HepG2 (cell line): ENCODE results near the gene OR2AK2. TPM values are rescaled to one million over a fixed set of nuclear protein-coding genes. Genes with fewer than 3 reads are reported as not detected.

Experiments used
- ATAC-seq: fragments of 200-7000 bp; cut with Tn5 transposase; 3 replicates; pipeline ENCODE4 v1.9.1; 2020; ENCODE audit warnings: mild to moderate bottlenecking, moderate library complexity
- BruUV-seq: library from RNA; stranded (reverse); fragments of 400-500 nt; replicated peaks from 2 replicates; lab custom pipeline; 2021; lab: Mats Ljungman, UMichigan
- CTCF ChIA-PET: fragments of 300-600 bp; formaldehyde crosslinking; extraction: SDS; loops from one replicate; lab custom pipeline; 2021; ENCODE audit warnings: low total read pairs, inconsistent platforms, low intra/inter-chr PET ratio; lab: Yijun Ruan, JAX
- POLR2A ChIA-PET: fragments of 350-600 bp; sonication (Branson Sonifier 250); formaldehyde crosslinking; loops from one replicate; lab custom pipeline; 2020; ENCODE audit warnings: antibody characterized with exemption, inconsistent platforms; lab: Yijun Ruan, JAX
- DNase-seq: peaks from one replicate; pipeline ENCODE4 v3.0.0-alpha.2; 2015; ENCODE audit warnings: low spot score
- FAIRE-seq: peaks from 3 replicates; lab custom pipeline; 2011; peaks lifted over from hg19 to GRCh38; lab: Jason Lieb, UNC
- H2AFZ ChIP-seq: one replicate; pipeline ENCODE4 v1.6.1; 2011; ENCODE audit warnings: low read length, inconsistent platforms
- H3K27ac ChIP-seq: fragments of 300-600 bp; 3 replicates; pipeline ENCODE4 v1.8.0; 2011; ENCODE audit warnings: mixed run types, mild to moderate bottlenecking, mixed read lengths, low read length, inconsistent platforms; ENCODE audit not compliant: insufficient read depth; ENCODE audit errors: extremely low read length
- H3K27me3 ChIP-seq, 2 experiments: fragments of 200-600 bp in 1 of 2; 2 replicates in 1 of 2; 3 replicates in 1 of 2; pipeline versions ENCODE4 v1.6.0 to v1.8.0; 2011; ENCODE audit warnings: low read length in 2 of 2, mild to moderate bottlenecking in 2 of 2, moderate library complexity in 2 of 2, inconsistent platforms in 1 of 2; ENCODE audit not compliant: insufficient read depth in 2 of 2, control insufficient read depth in 1 of 2
- H3K36me3 ChIP-seq, 2 experiments: fragments of 200-600 bp in 1 of 2; replicated peaks in 1 of 2; 2 replicates in 1 of 2; 3 replicates in 1 of 2; pipeline versions ENCODE4 v1.5.1 to v1.8.0; 2011; ENCODE audit warnings: low read length in 2 of 2, inconsistent platforms in 1 of 2; ENCODE audit not compliant: insufficient read depth in 2 of 2, control insufficient read depth in 1 of 2
- H3K4me1 ChIP-seq: 2 replicates; pipeline ENCODE4 v1.5.1; 2012; ENCODE audit warnings: low read length, inconsistent platforms; ENCODE audit not compliant: insufficient read depth
- H3K4me2 ChIP-seq: 2 replicates; pipeline ENCODE4 v1.6.0; 2011; ENCODE audit warnings: low read depth, low read length, inconsistent platforms
- H3K4me3 ChIP-seq, 3 experiments: fragments of 200-600 bp in 1 of 3; sonication (generic), shearing (Covaris generic) in 1 of 3; replicated peaks in 1 of 3; 2 replicates each; pipeline ENCODE4 v1.5.1; 2011 to 2016; ENCODE audit warnings: low read length in 3 of 3, inconsistent platforms in 2 of 3, low read depth in 2 of 3, mild to moderate bottlenecking in 2 of 3, control low read depth in 1 of 3, mixed read lengths in 1 of 3; ENCODE audit not compliant: insufficient read depth in 1 of 3
- H3K79me2 ChIP-seq: one replicate; pipeline ENCODE4 v1.6.1; 2011; ENCODE audit warnings: low read length, inconsistent platforms; ENCODE audit not compliant: insufficient read depth
- H3K9ac ChIP-seq: 2 replicates; pipeline ENCODE4 v1.6.0; 2011; ENCODE audit warnings: mild to moderate bottlenecking, low read depth, low read length, inconsistent platforms; ENCODE audit not compliant: insufficient read depth
- H3K9me3 ChIP-seq: 2 replicates; pipeline ENCODE4 v1.5.1; 2012; ENCODE audit warnings: mild to moderate bottlenecking, low read length
- H4K20me1 ChIP-seq: 2 replicates; pipeline ENCODE4 v1.6.0; 2011; ENCODE audit warnings: inconsistent platforms, mild to moderate bottlenecking, low read length, moderate library complexity; ENCODE audit not compliant: insufficient read depth
- MAFG ChIP-seq: sonication (generic); formaldehyde crosslinking; IDR thresholded peaks from 2 replicates; pipeline ENCODE4 v1.5.1; 2020; ENCODE audit warnings: mild to moderate bottlenecking, missing genetic modification reagents
- MAFK ChIP-seq, 2 experiments: IDR thresholded peaks in 1 of 2; conservative IDR thresholded peaks in 1 of 2; 2 replicates each; pipeline ENCODE4 v1.6.1; 2011; ENCODE audit warnings: improper control_type of control experiment in 2 of 2, low read length in 2 of 2
- MTA1 ChIP-seq: sonication (generic); formaldehyde crosslinking; IDR thresholded peaks from 2 replicates; pipeline ENCODE4 v1.4.0; 2020; ENCODE audit warnings: missing genetic modification reagents, mild to moderate bottlenecking, borderline replicate concordance
- POGZ ChIP-seq: sonication (generic); formaldehyde crosslinking; IDR thresholded peaks from 2 replicates; pipeline ENCODE4 v1.4.0; 2020; ENCODE audit warnings: mild to moderate bottlenecking, missing genetic modification reagents
- SIN3A ChIP-seq: IDR thresholded peaks from 2 replicates; pipeline ENCODE4 v1.6.1; 2011; ENCODE audit warnings: low read depth, mild to moderate bottlenecking, control low read depth, low read length, borderline replicate concordance
- WIZ ChIP-seq: sonication (generic); formaldehyde crosslinking; IDR thresholded peaks from 2 replicates; pipeline ENCODE4 v1.5.1; 2020; ENCODE audit warnings: mild to moderate bottlenecking, missing genetic modification reagents
- ZFP36L1 ChIP-seq: sonication (generic); formaldehyde crosslinking; IDR thresholded peaks from 2 replicates; pipeline ENCODE4 v1.8.0; 2022; ENCODE audit warnings: mild to moderate bottlenecking, missing genetic modification reagents, moderate library complexity
- ZHX2 ChIP-seq, 2 experiments: sonication (generic) in 1 of 2; formaldehyde crosslinking in 1 of 2; IDR thresholded peaks; 2 replicates each; pipeline versions ENCODE4 v1.6.1 to v1.9.0; 2014 to 2022; ENCODE audit warnings: antibody characterized with exemption in 1 of 2, borderline replicate concordance in 1 of 2, inconsistent platforms in 1 of 2, low read depth in 1 of 2, missing genetic modification reagents in 1 of 2
- ZNF224 ChIP-seq: sonication (generic); formaldehyde crosslinking; IDR thresholded peaks from 2 replicates; pipeline ENCODE4 v1.5.0; 2020; ENCODE audit warnings: mild to moderate bottlenecking, missing genetic modification reagents
- ZNF337 ChIP-seq: sonication (generic); formaldehyde crosslinking; IDR thresholded peaks from 2 replicates; pipeline ENCODE4 v1.5.1; 2020; ENCODE audit warnings: missing genetic modification reagents, low read depth, mild to moderate bottlenecking, borderline replicate concordance
- ZNF572 ChIP-seq: sonication (generic); formaldehyde crosslinking; IDR thresholded peaks from 2 replicates; pipeline ENCODE4 v1.5.1; 2020; ENCODE audit warnings: mild to moderate bottlenecking, missing genetic modification reagents
- ZNF713 ChIP-seq: sonication (generic); formaldehyde crosslinking; IDR thresholded peaks from 2 replicates; pipeline ENCODE4 v1.4.0; 2020; ENCODE audit warnings: mild to moderate bottlenecking, missing genetic modification reagents
- ZNF891 ChIP-seq: sonication (generic); formaldehyde crosslinking; IDR thresholded peaks from 2 replicates; pipeline ENCODE4 v1.5.0; 2020; ENCODE audit warnings: mild to moderate bottlenecking, missing genetic modification reagents
- WGBS: methylation state at CpG from one replicate; pipeline ENCODE4 v1.1.6; 2017; ENCODE audit warnings: low lambda C conversion rate; 5-methylcytosine and 5-hydroxymethylcytosine counted together
- in situ Hi-C: cut with HindIII; loops from 2 replicates; pipeline ENCODE4 v1.10.0; 2017; ENCODE audit warnings: low pct_unique_long_range_greater_than_20kb; ENCODE audit not compliant: extremely low pct_ligation_motif_present
- intact Hi-C: fragments of 100-400 bp; cut with micrococcal nuclease; formaldehyde crosslinking; loops from one replicate; pipeline ENCODE4 v1.10.0; 2022; ENCODE audit not compliant: unreplicated experiment
- polyA plus RNA-seq, 8 experiments: library from polyadenylated mRNA; depleted of rRNA in 3 of 8; stranded (reverse) in 7 of 8; unstranded in 1 of 8; fragments of >200 nt; fragmentation: Illumina TruSeq in 4 of 8; extraction: Trizol in 4 of 8; gene quantifications; 2 replicates each; pipeline versions ENCODE4 v1.2.1 to v1.2.3, GENCODE V29; 2011 to 2016; ENCODE audit warnings: low read depth in 4 of 8, missing spikeins in 1 of 8, mixed read lengths in 1 of 8; ENCODE audit not compliant: insufficient read depth in 1 of 8
- total RNA-seq, 5 experiments: library from RNA; depleted of rRNA; stranded (reverse); fragments of >200 nt; fragmentation: Illumina TruSeq; extraction: Trizol; gene quantifications; 2 replicates each; pipeline ENCODE4 v1.2.3, GENCODE V29; 2016; ENCODE audit warnings: low read depth in 1 of 5
- TF ChIP-seq, protein P1 (sequence below): sonication (generic); formaldehyde crosslinking; IDR thresholded peaks from 2 replicates; pipeline ENCODE4 v1.4.0; 2020; ENCODE audit warnings: missing genetic modification reagents, borderline replicate concordance
- TF ChIP-seq, protein P2 (sequence below): sonication (generic); formaldehyde crosslinking; IDR thresholded peaks from 2 replicates; pipeline ENCODE4 v1.8.1; 2023; ENCODE audit warnings: mild to moderate bottlenecking, missing genetic modification reagents

OR2AK2 gene
- total and polyA plus RNA-seq, 2 of the 13 experiments (the other 11 are each of a cell fraction or from before 2014, with no cell fraction given) = not detected

GRCh38 chr1:247961791-247962190 lies 3.2 kb upstream of the OR2AK2 start:
- no peak for ATAC-seq
- Histone ChIP-seq H3K4me1 (no peaks in the 10 kb centered on the region), H3K27me3 (no peaks in the 10 kb centered on the region), H3K36me3 (no peaks in the 10 kb centered on the region), H4K20me1 (no peaks in the 10 kb centered on the region), H3K9me3 (peaks cover 45% of the 10 kb centered on the region), H3K79me2 (no peaks in the 10 kb centered on the region), H3K9ac (no peak overlapping the region), H3K4me2 (no peak overlapping the region), H2AFZ (no peak overlapping the region), H3K27ac (no peak overlapping the region), H3K4me3 (no peak overlapping the region)
- intact Hi-C loops = no loop called here
- ChIA-PET CTCF (no interaction called here), POLR2A (no interaction called here)
- DNase-seq = no peak
- in situ Hi-C loops = no loop called here
- no TSS peak for BruUV-seq
- 1% methylated on average over 3 of the region's 3 CpGs for WGBS
- FAIRE-seq = no peak
- TF ChIP-seq, protein P1, sequence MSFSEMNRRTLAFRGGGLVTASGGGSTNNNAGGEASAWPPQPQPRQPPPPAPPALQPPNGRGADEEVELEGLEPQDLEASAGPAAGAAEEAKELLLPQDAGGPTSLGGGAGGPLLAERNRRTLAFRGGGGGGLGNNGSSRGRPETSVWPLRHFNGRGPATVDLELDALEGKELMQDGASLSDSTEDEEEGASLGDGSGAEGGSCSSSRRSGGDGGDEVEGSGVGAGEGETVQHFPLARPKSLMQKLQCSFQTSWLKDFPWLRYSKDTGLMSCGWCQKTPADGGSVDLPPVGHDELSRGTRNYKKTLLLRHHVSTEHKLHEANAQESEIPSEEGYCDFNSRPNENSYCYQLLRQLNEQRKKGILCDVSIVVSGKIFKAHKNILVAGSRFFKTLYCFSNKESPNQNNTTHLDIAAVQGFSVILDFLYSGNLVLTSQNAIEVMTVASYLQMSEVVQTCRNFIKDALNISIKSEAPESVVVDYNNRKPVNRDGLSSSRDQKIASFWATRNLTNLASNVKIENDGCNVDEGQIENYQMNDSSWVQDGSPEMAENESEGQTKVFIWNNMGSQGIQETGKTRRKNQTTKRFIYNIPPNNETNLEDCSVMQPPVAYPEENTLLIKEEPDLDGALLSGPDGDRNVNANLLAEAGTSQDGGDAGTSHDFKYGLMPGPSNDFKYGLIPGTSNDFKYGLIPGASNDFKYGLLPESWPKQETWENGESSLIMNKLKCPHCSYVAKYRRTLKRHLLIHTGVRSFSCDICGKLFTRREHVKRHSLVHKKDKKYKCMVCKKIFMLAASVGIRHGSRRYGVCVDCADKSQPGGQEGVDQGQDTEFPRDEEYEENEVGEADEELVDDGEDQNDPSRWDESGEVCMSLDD = no peak
- TF ChIP-seq MTA1 (CRISPR knock-in tag) (no peak), ZNF572 (CRISPR knock-in tag) (no peak), ZNF713 (CRISPR knock-in tag) (no peak), POGZ (no peak), ZNF891 (no peak), MAFG (CRISPR knock-in tag) (no peak), MAFK (conservative IDR thresholded peaks at IDR 0.05 in 1 of 2, IDR thresholded peaks at IDR 0.05 in 1 of 2; ENCODE audit: low read length in 2 of 2) (no peak), WIZ (no peak), ZNF337 (CRISPR knock-in tag) (no peak), SIN3A (no peak), ZHX2 (IDR thresholded peaks at IDR 0.05; ENCODE audit: low read depth) (no peak), ZHX2 (CRISPR knock-in tag; IDR thresholded peaks at IDR 0.05; ENCODE audit: borderline replicate concordance) (no peak), ZNF224 (no peak), ZFP36L1 (CRISPR knock-in tag) (no peak)
- TF ChIP-seq, protein P2, sequence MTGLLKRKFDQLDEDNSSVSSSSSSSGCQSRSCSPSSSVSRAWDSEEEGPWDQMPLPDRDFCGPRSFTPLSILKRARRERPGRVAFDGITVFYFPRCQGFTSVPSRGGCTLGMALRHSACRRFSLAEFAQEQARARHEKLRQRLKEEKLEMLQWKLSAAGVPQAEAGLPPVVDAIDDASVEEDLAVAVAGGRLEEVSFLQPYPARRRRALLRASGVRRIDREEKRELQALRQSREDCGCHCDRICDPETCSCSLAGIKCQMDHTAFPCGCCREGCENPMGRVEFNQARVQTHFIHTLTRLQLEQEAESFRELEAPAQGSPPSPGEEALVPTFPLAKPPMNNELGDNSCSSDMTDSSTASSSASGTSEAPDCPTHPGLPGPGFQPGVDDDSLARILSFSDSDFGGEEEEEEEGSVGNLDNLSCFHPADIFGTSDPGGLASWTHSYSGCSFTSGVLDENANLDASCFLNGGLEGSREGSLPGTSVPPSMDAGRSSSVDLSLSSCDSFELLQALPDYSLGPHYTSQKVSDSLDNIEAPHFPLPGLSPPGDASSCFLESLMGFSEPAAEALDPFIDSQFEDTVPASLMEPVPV (CRISPR knock-in tag) = no peak
